NT2/D1 (cell line): Measurements from ENCODE around the gene RHOG.

Experiments used
- SUZ12 ChIP-seq: IDR thresholded peaks from 2 replicates; pipeline ENCODE4 v1.6.1; 2011; ENCODE audit not compliant: insufficient read length, insufficient read depth; ENCODE audit errors: extremely low read depth
- YY1 ChIP-seq: IDR thresholded peaks from 2 replicates; pipeline ENCODE4 v1.6.1; 2011; ENCODE audit not compliant: insufficient read length, insufficient read depth
- ZNF274 ChIP-seq: IDR thresholded peaks from 2 replicates; pipeline ENCODE4 v1.6.1; 2011; ENCODE audit warnings: mild to moderate bottlenecking, low read depth, low read length

- no peak for TF ChIP-seq ZNF274
- no peak for TF ChIP-seq YY1
- TF ChIP-seq SUZ12 = no peak
Observed at GRCh38 chr11:3825473-3826154, 15.1 kb downstream of the RHOG start.
